ENCODE results near the gene CHRNA4. TPM values are rescaled to one million over a fixed set of nuclear protein-coding genes. Genes with fewer than 3 reads are reported as not detected.
"Not testable (repeated sequence)": the region's sequence is repeated elsewhere in the genome, so short reads cannot be mapped to it uniquely, and the experiment has no call there.

The CHRNA4 gene
- total RNA-seq, 2 donors from 2014 or later = not detected

- DNase-seq (no peak), ATAC-seq (no peak)
- intact Hi-C loops (cut with DNase I, micrococcal nuclease) = no loop called here
These were observed 52.8 kb downstream of the CHRNA4 start for GRCh38 chr20:63308218-63308911.

GRCh38 chr20:63307538-63308217 is 53.5 kb downstream of the CHRNA4 start:
- intact Hi-C loops (cut with DNase I, micrococcal nuclease) = no loop called here
- no peak for DNase-seq
- ATAC-seq = no peak

- intact Hi-C loops (cut with DNase I, micrococcal nuclease) = no loop called here
- DNase-seq (no peak), ATAC-seq (no peak)
These were observed 54.2 kb downstream of the CHRNA4 start for GRCh38 chr20:63306673-63307537.

GRCh38 chr20:63305933-63306672 is 55.0 kb downstream of the CHRNA4 start:
- intact Hi-C loops (cut with DNase I, micrococcal nuclease); ATAC-seq; DNase-seq: not testable (repeated sequence)

GRCh38 chr20:63305393-63305792 is 55.8 kb downstream of the CHRNA4 start:
- intact Hi-C loops (cut with DNase I, micrococcal nuclease) = no loop called here
- DNase-seq = no peak
- no peak for ATAC-seq

GRCh38 chr20:63303095-63303666 is 58.0 kb downstream of the CHRNA4 start:
- DNase-seq (no peak), ATAC-seq (no peak)
- intact Hi-C loops (cut with DNase I, micrococcal nuclease) = no loop called here

GRCh38 chr20:63301671-63302070 is 59.5 kb downstream of the CHRNA4 start:
- intact Hi-C loops (cut with DNase I, micrococcal nuclease) = no loop called here
- DNase-seq = no peak

GRCh38 chr20:63298731-63299312 is 62.3 kb downstream of the CHRNA4 start:
- intact Hi-C loops (cut with DNase I, micrococcal nuclease) = no loop called here
- DNase-seq (no peak), ATAC-seq (no peak)

More at GRCh38 chr20:63301671-63302070, 59.5 kb downstream of the CHRNA4 start:
- ATAC-seq = no peak

GRCh38 chr20:63297796-63298572 is 63.2 kb downstream of the CHRNA4 start:
- intact Hi-C loops (cut with DNase I, micrococcal nuclease) = no loop called here
- no peak for ATAC-seq
- no peak for DNase-seq

GRCh38 chr20:63297371-63297781 is 63.8 kb downstream of the CHRNA4 start:
- DNase-seq (no peak), ATAC-seq (no peak)
- intact Hi-C loops (cut with DNase I, micrococcal nuclease) = no loop called here

GRCh38 chr20:63296531-63297299 is 64.4 kb downstream of the CHRNA4 start:
- DNase-seq (no peak), ATAC-seq (no peak)
- intact Hi-C loops (cut with DNase I, micrococcal nuclease) = no loop called here

- ATAC-seq (no peak), DNase-seq (no peak)
- intact Hi-C loops (cut with DNase I, micrococcal nuclease) = no loop called here
These were observed 65.3 kb downstream of the CHRNA4 start for GRCh38 chr20:63295846-63296245.

GRCh38 chr20:63295422-63295821 is 65.7 kb downstream of the CHRNA4 start:
- intact Hi-C loops (cut with DNase I, micrococcal nuclease) = no loop called here
- DNase-seq (no peak), ATAC-seq (no peak)

- intact Hi-C loops (cut with DNase I, micrococcal nuclease) = no loop called here
- DNase-seq (no peak), ATAC-seq (no peak)
These were observed 66.1 kb downstream of the CHRNA4 start for GRCh38 chr20:63295018-63295417.

- ATAC-seq = no peak
- no peak for DNase-seq
- intact Hi-C loops (cut with DNase I, micrococcal nuclease) = no loop called here
These were observed 66.6 kb downstream of the CHRNA4 start for GRCh38 chr20:63294536-63294900.

- intact Hi-C loops (cut with DNase I, micrococcal nuclease) = no loop called here
- DNase-seq = no peak
- no peak for ATAC-seq
These were observed 67.1 kb downstream of the CHRNA4 start for GRCh38 chr20:63293871-63294535.

Measured in left colon (tissue), 2 donors.